ENCODE measurements around the gene IRX2. TPM values are rescaled to one million over a fixed set of nuclear protein-coding genes. Genes with fewer than 3 reads are reported as not detected.

The IRX2 gene
- polyA plus RNA-seq, 1 donor from 2014 or later: 0.95 TPM

DNA sequence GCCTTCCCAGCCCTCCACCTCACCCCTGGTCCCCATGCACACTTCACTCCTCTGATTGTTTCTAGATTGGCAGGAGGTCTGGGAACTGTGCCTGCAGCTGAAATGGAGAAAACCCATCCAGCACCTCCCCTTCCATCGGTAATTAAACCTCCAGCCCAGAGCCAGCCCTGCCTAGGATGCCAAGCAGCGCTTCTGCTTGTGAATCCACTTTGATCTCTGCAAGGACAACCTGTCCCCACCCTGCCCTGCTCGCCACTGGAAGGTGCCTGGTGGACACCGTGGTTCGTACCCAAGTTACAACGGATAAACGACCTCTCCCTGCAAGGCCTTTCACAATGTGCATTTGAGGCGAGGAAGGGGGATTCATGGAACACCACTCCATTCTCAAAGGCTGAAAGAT, 50.6 kb downstream of the IRX2 start:
- no peaks in the 10 kb centered on the region for H3K36me3 ChIP-seq (ENCODE audit: insufficient read depth, low read length)
- peaks cover 3% of the 10 kb centered on the region for H3K9me3 ChIP-seq (ENCODE audit: low read length)
- no peaks in the 10 kb centered on the region for H3K9me2 ChIP-seq (ENCODE audit: insufficient read depth, low read length)
- no peak overlapping the region for H3K9ac ChIP-seq (ENCODE audit: low read length)
- no peak overlapping the region for H3K4me2 ChIP-seq (ENCODE audit: low read length)
- no peaks in the 10 kb centered on the region for H3K79me2 ChIP-seq (replicated peaks; ENCODE audit: insufficient read depth, low read length)
- no peaks in the 10 kb centered on the region for H4K20me1 ChIP-seq (ENCODE audit: insufficient read depth)
- no peak overlapping the region for H2AFZ ChIP-seq (ENCODE audit: low read depth, low read length)
- no peaks in the 10 kb centered on the region for H3K27me3 ChIP-seq (ENCODE audit: insufficient read depth, low read depth, low read length)
- TF ChIP-seq EZH2 (IDR thresholded peaks at IDR 0.05; ENCODE audit: borderline replicate concordance, insufficient read depth, low read length, poor library complexity, severe bottlenecking) (no peak), MXI1 (conservative IDR thresholded peaks at IDR 0.05; ENCODE audit: poor library complexity, severe bottlenecking) (no peak), SMC3 (conservative IDR thresholded peaks at IDR 0.05; ENCODE audit: poor library complexity) (no peak), EP300 (conservative IDR thresholded peaks at IDR 0.05; ENCODE audit: poor library complexity, severe bottlenecking) (no peak), RAD21 (conservative IDR thresholded peaks at IDR 0.05) (no peak), TAF1 (IDR thresholded peaks at IDR 0.05; ENCODE audit: low read depth) (no peak), POLR2AphosphoS5 (IDR thresholded peaks at IDR 0.05) (no peak)
- TF ChIP-seq, protein P1, sequence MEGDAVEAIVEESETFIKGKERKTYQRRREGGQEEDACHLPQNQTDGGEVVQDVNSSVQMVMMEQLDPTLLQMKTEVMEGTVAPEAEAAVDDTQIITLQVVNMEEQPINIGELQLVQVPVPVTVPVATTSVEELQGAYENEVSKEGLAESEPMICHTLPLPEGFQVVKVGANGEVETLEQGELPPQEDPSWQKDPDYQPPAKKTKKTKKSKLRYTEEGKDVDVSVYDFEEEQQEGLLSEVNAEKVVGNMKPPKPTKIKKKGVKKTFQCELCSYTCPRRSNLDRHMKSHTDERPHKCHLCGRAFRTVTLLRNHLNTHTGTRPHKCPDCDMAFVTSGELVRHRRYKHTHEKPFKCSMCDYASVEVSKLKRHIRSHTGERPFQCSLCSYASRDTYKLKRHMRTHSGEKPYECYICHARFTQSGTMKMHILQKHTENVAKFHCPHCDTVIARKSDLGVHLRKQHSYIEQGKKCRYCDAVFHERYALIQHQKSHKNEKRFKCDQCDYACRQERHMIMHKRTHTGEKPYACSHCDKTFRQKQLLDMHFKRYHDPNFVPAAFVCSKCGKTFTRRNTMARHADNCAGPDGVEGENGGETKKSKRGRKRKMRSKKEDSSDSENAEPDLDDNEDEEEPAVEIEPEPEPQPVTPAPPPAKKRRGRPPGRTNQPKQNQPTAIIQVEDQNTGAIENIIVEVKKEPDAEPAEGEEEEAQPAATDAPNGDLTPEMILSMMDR (IDR thresholded peaks at IDR 0.05; ENCODE audit: poor library complexity, severe bottlenecking): no peak
- no peak overlapping the region for H3K4me3 ChIP-seq (ENCODE audit: low read length)
- no peaks in the 10 kb centered on the region for H3F3A ChIP-seq (ENCODE audit: insufficient read depth, low read length, poor library complexity, severe bottlenecking)
- no peak overlapping the region for H3K27ac ChIP-seq (ENCODE audit: low read length)

DNA sequence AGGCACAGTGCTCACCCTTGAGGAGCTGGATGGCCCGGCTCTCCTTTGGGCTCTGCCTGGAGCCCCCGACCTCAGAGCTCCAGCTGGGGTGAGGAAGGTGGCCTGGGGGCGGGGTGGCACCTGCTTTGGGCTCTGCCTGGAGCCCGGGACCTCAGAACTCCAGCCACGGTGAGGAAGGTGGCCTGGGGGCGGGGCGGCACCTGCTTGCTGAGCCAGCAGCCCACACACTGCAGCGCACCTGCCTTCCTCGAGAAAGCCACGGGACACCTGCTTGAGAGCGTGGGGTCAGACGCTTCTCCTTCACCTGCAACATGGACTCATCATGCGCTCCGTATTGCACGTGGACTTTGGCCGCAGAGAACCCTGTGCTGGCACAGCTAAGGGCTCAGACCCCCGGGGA, 51.8 kb downstream of the IRX2 start:
- Histone ChIP-seq H3K27ac (ENCODE audit: low read length) (no peak overlapping the region), H3K9me2 (ENCODE audit: insufficient read depth, low read length) (no peaks in the 10 kb centered on the region), H3K27me3 (ENCODE audit: insufficient read depth, low read depth, low read length) (no peaks in the 10 kb centered on the region), H4K20me1 (ENCODE audit: insufficient read depth) (no peaks in the 10 kb centered on the region), H3K4me2 (ENCODE audit: low read length) (no peak overlapping the region), H2AFZ (ENCODE audit: low read depth, low read length) (no peak overlapping the region), H3K36me3 (ENCODE audit: insufficient read depth, low read length) (no peaks in the 10 kb centered on the region), H3K79me2 (replicated peaks; ENCODE audit: insufficient read depth, low read length) (no peaks in the 10 kb centered on the region), H3F3A (ENCODE audit: insufficient read depth, low read length, poor library complexity, severe bottlenecking) (no peaks in the 10 kb centered on the region), H3K9ac (ENCODE audit: low read length) (no peak overlapping the region), H3K4me3 (ENCODE audit: low read length) (no peak overlapping the region), H3K9me3 (ENCODE audit: low read length) (peaks cover 3% of the 10 kb centered on the region)
- TF ChIP-seq MXI1 (conservative IDR thresholded peaks at IDR 0.05; ENCODE audit: poor library complexity, severe bottlenecking) (no peak), EP300 (conservative IDR thresholded peaks at IDR 0.05; ENCODE audit: poor library complexity, severe bottlenecking) (no peak), TAF1 (IDR thresholded peaks at IDR 0.05; ENCODE audit: low read depth) (no peak), SMC3 (conservative IDR thresholded peaks at IDR 0.05; ENCODE audit: poor library complexity) (no peak), POLR2AphosphoS5 (IDR thresholded peaks at IDR 0.05) (no peak), EZH2 (IDR thresholded peaks at IDR 0.05; ENCODE audit: borderline replicate concordance, insufficient read depth, low read length, poor library complexity, severe bottlenecking) (no peak), RAD21 (conservative IDR thresholded peaks at IDR 0.05) (no peak)
- TF ChIP-seq, protein P1 (IDR thresholded peaks at IDR 0.05; ENCODE audit: poor library complexity, severe bottlenecking): no peak
- TF ChIP-seq, protein P2, sequence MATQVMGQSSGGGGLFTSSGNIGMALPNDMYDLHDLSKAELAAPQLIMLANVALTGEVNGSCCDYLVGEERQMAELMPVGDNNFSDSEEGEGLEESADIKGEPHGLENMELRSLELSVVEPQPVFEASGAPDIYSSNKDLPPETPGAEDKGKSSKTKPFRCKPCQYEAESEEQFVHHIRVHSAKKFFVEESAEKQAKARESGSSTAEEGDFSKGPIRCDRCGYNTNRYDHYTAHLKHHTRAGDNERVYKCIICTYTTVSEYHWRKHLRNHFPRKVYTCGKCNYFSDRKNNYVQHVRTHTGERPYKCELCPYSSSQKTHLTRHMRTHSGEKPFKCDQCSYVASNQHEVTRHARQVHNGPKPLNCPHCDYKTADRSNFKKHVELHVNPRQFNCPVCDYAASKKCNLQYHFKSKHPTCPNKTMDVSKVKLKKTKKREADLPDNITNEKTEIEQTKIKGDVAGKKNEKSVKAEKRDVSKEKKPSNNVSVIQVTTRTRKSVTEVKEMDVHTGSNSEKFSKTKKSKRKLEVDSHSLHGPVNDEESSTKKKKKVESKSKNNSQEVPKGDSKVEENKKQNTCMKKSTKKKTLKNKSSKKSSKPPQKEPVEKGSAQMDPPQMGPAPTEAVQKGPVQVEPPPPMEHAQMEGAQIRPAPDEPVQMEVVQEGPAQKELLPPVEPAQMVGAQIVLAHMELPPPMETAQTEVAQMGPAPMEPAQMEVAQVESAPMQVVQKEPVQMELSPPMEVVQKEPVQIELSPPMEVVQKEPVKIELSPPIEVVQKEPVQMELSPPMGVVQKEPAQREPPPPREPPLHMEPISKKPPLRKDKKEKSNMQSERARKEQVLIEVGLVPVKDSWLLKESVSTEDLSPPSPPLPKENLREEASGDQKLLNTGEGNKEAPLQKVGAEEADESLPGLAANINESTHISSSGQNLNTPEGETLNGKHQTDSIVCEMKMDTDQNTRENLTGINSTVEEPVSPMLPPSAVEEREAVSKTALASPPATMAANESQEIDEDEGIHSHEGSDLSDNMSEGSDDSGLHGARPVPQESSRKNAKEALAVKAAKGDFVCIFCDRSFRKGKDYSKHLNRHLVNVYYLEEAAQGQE (IDR thresholded peaks at IDR 0.05; ENCODE audit: borderline replicate concordance): no peak

Data from neural cell (in vitro differentiated cells).